ENCODE results near the gene USP27X.

DNA sequence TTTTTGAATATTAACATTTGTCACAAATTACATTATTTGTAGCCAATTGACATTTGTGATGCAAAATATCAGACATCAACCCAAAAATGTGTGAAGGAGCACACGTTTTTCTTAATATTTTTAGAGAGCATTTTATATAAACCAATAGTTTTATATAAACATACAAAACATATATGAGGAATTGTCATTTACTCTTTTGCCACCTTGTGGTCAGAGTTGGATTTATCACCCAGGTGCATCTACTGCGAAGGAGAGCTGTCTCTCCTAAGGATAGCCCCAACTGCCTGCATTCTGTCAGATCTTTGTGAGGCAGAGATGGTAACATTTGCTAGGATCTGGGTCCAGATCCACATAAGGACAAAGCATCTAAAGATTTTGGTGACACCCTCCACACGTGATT, 2.5 kb upstream of the USP27X start:
- TF ChIP-seq CREB1 (IDR thresholded peaks at IDR 0.05; ENCODE audit: low read depth) = no peak
- TF ChIP-seq, protein P1, sequence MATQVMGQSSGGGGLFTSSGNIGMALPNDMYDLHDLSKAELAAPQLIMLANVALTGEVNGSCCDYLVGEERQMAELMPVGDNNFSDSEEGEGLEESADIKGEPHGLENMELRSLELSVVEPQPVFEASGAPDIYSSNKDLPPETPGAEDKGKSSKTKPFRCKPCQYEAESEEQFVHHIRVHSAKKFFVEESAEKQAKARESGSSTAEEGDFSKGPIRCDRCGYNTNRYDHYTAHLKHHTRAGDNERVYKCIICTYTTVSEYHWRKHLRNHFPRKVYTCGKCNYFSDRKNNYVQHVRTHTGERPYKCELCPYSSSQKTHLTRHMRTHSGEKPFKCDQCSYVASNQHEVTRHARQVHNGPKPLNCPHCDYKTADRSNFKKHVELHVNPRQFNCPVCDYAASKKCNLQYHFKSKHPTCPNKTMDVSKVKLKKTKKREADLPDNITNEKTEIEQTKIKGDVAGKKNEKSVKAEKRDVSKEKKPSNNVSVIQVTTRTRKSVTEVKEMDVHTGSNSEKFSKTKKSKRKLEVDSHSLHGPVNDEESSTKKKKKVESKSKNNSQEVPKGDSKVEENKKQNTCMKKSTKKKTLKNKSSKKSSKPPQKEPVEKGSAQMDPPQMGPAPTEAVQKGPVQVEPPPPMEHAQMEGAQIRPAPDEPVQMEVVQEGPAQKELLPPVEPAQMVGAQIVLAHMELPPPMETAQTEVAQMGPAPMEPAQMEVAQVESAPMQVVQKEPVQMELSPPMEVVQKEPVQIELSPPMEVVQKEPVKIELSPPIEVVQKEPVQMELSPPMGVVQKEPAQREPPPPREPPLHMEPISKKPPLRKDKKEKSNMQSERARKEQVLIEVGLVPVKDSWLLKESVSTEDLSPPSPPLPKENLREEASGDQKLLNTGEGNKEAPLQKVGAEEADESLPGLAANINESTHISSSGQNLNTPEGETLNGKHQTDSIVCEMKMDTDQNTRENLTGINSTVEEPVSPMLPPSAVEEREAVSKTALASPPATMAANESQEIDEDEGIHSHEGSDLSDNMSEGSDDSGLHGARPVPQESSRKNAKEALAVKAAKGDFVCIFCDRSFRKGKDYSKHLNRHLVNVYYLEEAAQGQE (IDR thresholded peaks at IDR 0.05; ENCODE audit: low read depth) = no peak
- TF ChIP-seq TAF1 (IDR thresholded peaks at IDR 0.05; ENCODE audit: low read depth) = no peak
- no peak for TF ChIP-seq YY1 (IDR thresholded peaks at IDR 0.05; ENCODE audit: low read depth)
- TF ChIP-seq RAD21 (IDR thresholded peaks at IDR 0.05; ENCODE audit: low read depth) = peak; percentile 15; the same call in 1 of the 2 replicates
- no peak for TF ChIP-seq EP300 (IDR thresholded peaks at IDR 0.05; ENCODE audit: borderline replicate concordance)
- TF ChIP-seq EGR1 (IDR thresholded peaks at IDR 0.05) = no peak
- TF ChIP-seq NFIC (IDR thresholded peaks at IDR 0.05) = no peak
- TF ChIP-seq USF1 (IDR thresholded peaks at IDR 0.05) = no peak
- TF ChIP-seq MAX (IDR thresholded peaks at IDR 0.05) = no peak
- TF ChIP-seq CEBPB (IDR thresholded peaks at IDR 0.05) = no peak
